ENCODE results near the gene RELN.

Gene RELN

DNA sequence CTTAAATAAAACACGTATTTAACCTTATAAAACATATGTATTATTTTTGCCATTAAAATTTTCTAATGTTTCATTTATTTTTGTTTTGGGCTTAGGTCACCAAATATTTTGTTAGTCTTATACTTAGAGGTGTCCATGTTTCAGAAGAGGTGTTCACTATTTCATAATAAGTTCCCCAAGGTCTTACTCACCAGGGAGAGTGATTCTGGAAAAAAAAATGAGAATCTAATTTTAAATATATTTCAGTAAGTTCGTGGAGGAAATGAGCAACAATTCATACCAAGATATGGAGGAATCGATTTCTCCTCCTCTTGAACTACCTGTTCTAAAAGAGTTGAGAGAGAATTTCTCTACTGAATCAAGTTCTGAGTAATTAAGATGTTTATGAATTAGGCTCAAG is 271.9 kb downstream of the RELN start:
- DNase-seq (ENCODE audit: low read depth), result no peak

DNA sequence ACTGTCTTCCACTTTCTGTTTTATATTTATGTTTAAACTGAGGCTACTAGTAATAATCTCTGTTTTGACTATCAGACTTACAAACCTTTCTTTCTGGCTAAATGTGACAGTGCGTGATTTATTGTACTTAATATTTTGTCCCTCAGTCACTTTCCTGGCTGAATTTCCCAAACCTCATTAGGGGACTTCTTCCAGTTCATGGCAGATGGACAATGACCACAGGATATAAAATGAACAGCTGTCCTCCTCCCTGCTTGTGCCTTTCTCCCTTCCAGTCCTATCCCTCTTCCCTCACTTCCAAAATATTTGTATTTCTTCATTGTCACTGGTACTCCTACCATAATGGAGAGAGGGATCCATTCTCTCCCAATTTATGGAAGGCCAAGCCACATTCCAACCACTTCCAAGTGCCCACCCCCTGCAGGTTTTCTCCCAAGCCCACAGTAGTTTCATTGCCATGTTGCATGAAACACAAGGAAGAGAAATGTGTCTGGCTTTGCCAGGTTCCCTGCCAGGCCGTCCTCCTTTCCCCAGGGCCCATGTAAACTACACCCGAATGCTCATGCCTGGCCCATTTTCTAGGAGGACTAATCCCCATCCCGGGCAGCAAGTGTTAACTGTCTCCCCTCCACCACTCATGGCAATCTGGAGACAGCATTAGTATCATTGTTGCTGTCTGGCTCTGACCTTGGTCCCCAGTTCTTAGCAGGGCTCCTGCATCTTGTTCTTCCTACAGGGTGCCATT is 273.9 kb downstream of the RELN start:
- no peak for DNase-seq (ENCODE audit: low read depth)

DNA sequence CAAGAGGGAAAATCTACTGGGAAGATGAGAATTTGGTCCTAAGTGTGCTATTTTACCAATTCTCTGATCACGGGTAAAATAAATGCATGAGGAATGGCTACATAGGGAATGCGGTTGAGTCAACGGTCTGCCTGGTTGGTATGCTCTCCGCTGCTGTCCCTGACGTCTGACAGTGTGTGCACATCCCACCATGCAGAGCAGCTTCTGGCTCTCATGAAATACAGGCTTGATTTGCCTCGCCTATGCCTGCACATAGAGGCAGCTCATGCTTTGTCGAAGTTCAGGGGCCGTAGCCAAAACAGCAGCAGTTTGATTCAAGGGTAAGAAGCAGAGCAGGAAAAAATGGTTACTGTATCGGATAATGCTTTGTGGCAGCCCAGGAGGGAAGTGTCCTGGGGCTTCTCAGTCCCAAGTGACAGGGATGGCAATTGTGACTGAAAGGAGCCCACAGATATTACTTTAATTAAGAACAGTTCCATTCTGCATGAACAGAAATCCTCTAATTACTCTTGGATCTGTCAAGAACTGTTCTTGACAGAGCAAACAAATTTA is 275.0 kb downstream of the RELN start:
- DNase-seq (ENCODE audit: low read depth), result no peak

DNA sequence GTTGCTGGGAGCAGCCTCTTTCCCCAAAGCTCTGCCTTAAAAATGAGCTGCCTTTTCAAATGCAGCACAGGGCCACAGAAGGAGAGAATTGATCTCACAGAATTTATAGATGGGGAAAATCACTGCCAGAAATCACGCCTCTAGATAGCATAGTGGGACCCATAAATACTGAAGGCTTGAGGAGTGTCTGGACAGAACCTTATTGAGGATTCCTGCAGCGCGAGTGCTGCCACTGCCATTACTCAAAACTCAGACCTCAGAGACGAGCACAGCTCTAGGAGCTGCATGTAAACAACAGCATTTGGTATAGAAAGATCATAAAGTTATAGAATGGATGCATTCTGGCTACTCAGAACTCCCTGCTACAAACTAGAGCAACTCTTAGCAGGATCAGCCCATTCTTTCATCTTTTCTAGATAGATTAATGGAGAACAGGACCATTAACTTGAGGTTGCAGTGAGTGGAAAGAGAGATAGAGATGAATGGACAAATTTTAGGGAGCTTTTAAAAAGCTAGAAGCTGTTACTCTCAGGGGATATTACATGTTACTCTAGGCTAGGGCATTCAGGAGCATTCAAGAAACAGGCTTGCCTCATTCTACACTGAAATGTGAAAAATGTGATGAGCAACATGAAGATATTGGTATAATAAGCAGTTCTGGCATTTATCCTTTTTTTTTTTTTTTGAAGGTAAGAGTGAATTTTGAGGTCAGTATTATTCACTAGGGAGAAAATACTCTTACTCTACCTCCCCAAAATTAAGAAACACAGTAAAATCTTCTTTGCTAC is 276.3 kb downstream of the RELN start:
- DNase-seq (ENCODE audit: low read depth), result no peak

DNA sequence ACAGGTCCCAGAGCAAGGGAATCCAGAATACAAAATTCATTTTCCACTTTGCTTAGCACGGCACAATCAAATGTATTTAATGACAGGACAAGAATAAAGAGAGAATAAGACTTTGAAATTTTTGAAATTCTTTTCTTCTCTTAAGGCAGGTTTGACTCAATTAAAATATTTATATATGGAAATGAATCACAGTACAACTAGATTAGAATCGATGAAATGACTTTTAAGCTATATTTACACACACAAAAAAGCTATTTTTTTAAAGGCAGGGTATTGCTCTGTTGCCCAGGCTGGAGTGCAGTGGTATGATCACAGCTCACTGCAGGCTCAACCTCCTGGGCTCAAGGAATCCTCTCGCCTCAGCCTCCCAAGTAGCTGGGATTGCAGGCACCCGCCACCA is 278.0 kb downstream of the RELN start:
- DNase-seq (ENCODE audit: low read depth), result no peak

DNA sequence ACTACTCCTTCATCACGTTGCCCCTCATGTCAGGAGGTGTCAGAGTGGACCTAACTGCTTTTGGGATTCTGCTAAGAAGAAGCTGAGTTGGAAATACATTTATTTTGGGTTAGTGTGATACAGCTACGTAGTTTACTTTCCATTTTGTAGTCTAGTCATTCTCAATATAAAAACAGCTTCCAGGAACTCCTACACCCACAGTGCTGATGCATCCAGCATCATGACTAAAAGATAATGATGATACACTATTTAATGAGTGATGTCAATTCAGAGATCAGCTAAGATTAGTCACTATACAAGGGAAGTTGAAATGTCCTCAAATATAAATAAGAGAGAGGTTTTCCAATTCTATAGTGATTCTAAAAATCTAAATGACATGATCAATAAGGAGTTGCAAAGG is 279.2 kb downstream of the RELN start:
- no peak for DNase-seq (ENCODE audit: low read depth)

DNA sequence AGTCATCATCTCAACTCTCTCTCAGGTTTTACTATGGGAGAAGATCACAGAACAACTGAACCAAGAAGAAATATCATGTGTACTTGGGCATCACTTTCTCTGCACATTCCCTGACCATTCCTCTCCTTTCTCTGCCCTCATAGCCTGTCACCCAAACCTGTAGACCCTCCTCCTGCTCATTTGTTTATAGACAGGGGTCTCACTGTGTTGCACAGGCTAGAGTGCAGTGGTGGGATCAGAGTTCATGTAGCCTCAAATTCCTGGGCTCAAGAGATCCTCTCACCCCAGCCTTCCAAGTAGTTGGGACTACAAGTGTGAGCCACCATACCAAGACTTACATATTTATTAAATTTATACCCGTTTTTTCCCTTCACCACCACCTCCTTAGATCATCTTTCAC is 282.7 kb downstream of the RELN start:
- DNase-seq (ENCODE audit: low read depth), result no peak

DNA sequence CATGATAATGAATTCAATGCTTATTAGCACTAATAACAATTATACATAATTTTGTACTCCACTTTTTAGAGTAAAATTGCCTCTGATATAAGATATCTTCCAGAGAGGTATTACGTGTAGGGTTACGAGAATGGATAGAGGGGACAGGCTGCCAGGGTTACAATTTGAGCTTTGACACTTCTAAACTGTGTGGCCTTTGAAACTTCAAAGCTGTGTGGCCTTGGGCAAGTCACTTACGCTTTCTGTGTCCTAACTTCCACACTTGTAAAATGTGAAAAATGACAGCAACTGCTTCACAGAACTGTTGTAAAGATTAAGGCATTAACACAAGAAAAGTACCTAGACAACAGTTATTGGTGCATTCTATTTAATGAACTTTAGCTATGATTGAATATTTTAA is 283.9 kb downstream of the RELN start:
- no peak for DNase-seq (ENCODE audit: low read depth)

DNA sequence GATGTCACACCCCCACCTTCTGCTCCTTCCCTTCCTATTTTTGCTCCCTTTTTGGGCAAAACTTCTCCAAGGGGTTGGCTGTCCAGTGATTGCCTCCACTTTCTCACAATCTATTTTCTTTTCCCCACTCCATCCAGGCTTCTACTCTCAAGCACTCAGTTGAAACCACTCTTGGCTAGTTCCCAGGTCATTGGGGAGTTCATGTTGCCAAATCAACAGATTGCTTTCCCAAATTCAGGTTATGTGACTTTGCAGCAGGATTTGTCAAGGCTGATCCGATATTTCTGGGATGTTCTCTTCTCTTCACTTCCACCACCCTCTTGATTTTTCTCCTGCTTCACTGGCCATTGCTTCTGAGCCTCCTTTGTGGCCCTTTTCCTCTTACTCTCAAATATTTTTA is 284.8 kb downstream of the RELN start:
- no peak for DNase-seq (ENCODE audit: low read depth)

DNA sequence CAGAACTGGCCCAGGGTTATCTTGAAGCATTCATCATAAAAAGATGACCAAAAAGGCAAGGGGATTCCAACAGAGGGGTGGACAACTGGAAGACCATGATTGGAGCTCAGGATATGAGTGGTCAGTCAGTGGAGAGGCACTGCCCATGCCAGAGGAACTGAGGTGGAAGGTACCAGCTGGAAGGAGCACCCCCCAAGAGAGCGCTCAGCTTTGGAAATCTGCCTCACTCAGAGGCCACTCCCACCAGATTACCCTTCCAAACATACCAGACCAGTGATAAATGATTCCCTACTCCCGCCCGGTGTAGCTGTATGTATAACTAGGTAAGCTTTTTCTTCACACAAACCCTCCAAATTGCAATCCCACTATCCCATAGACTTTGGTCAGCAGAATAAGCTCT is 286.5 kb downstream of the RELN start:
- DNase-seq (ENCODE audit: low read depth), result no peak

DNA sequence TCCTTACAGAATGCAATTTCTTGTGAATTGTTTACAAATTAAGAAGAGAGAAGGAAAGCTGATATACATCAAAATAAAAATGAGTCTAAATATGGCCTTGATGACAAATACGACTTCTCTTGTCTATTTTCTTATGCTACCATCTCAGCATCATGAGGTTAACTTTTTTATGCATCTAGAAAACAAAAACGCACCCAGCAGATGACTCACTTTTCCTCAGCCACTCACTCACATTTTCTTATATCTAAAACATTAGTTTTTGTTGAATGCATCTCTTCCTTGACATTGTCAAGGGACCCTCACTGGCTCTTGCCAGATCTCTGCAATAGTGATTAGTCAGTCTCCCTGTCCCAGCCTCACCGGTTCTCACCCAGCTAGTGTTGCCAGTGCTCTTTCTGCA is 287.0 kb downstream of the RELN start:
- DNase-seq (ENCODE audit: low read depth), result no peak

DNA sequence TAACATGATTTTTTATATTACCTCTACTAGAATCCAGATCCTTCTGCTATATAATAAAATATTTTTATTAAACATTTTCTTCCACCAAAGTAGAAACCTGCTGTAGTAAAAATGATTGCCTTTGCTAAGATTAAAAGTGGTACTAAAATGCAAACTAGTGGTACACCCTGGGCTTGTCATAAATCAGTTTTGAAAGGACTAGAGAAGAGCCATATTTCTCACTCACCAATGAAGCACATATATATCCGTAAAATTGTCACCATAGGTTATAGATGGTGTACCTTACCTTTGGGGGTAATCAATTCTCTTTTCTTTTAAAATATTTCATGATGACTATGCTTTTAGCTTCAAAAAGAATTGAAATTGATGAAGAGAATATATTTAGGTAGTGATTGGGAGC is 290.4 kb downstream of the RELN start:
- no peak for DNase-seq (ENCODE audit: low read depth)

DNA sequence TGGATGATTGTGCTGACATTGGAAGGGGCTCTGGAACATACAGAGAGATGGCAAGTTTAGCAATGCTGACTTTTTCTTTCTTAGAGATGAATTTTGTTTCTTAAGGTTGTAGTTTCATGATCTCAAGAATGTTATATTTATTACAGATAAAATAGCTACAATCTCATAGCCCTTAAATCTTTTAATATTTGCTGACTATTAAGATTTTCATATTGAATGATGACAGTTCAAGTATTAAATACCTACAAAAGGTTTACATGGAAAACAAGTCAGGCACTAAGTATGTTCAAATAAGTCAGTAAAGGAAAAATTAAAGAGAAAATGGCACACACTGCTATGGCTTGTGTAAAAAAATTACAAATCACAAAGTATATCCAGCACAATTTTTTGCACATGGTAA is 291.4 kb downstream of the RELN start:
- no peak for DNase-seq (ENCODE audit: low read depth)

DNA sequence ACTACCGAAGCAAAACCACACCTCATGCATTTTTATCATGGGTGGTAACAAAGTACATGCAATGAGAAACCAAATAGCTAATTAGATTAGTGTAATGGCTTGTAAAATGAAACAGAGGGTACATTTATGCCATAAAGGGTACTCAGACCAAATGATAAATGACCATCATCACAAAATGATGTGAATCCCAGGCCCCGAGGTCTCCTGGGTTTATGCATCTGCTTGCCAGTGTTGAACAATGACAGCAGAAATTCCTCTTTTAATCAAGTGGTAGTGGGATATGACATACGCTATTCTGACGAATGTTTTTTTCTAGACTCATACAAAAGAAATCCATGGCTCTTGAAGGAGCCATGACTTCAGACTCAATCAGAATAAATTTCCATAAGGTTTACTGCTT is 293.9 kb downstream of the RELN start:
- DNase-seq (ENCODE audit: low read depth), result no peak

DNA sequence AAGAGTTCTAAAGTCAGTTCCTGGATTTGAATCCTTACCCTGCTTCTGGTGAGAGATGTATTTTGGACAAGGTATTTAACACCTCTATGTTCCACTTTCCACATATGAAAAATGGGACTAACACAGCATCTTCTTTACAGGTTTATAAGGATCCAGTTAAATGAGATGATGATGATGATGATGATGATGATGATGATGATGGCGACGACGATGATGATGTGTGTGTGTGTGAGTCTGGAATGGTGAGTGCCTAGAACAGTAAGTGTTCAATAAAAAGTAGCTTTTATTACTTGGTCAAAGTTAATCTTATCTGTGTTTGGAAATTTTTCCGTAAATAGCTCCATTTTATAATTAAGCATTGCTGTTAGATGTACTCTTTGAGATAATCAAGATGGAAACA is 295.2 kb downstream of the RELN start:
- DNase-seq (ENCODE audit: low read depth), result no peak

DNA sequence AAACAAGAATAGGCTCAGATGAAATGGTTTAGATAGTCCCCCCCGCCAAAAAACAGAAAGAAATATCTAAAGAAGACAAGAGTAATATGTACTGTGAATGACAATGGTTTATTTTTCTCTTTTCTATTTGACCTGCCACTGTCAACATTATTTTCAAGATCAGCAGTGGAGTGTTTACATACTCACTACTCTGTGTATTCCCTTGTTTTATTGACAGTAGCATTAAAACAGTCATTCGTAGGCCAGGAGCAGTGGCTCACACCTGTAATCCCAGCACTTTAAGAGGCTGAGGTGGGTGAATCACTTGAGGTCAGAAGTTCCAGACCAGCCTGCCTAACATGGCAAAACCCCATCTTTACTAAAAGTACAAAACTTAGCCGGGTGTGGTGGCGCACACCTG is 298.2 kb downstream of the RELN start:
- no peak for DNase-seq (ENCODE audit: low read depth)

DNA sequence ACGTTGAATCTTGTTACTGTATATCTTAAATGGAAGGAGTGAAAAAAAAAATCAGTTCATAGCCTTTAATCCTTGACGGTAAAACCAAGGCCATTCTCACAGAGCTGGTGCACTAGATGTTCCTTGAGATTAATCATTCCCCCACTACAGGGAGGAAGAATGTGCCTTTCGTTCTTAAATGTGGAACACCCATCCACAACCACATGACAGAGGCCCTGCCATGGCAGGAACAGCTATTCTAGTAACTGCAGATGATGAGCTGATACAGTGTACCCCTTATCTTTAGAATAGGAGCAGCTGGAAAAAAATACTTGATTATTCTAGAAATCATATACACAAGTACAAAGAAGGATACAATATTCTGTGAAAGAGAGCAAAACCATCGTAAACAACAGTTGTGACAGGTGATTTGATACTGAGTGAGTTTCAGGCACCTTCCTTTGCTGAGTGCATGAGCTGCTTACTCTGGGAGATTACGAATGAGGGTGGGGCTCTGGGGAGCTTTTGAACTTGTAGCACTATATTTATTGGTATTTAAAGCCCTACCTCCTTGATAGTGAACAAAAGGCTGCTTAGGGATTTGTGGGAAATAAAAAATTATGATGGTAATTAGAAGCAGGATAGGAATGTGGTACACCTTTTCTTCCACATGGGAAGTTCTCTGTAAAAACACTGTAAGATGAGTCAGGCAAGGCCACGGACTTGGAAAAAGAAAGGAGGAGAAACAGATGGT is 299.1 kb downstream of the RELN start:
- DNase-seq (ENCODE audit: low read depth), result no peak

DNA sequence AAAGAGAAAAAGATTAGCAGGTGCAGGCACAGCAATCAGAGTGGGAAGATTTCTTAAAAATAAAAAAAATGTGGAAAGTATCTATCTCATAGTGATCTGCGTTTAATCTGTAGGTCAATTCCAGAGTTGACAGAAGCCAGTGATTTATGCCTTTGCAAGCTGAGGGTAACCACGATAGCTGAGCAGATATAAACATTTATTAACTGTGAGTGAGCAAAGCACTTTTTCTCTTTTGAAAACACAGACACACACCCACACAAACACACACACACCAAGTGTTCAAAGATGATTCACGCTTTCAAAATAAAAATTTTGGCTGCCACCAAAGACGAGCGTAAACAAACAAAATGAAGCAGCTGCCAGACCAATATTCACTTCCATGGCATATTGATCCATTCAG is 300.2 kb downstream of the RELN start:
- DNase-seq (ENCODE audit: low read depth), result no peak

DNA sequence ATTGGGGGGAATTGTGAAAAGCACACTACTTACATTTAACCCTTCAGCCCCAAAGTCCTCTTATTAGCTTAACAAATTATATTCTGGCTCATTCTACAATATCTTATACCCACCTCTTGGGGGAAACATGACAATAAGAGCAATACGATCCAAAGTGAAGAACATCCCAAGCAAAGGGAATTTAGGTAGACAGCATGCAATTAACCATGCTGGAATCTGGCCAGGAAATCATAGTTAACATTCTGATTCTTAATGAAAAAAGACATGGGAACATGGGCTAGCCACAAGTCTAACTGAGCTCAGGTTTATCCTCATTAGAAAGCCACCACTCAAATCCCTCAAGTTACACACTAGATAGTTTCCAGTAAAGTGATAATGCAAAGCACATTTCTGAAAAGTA is 301.5 kb downstream of the RELN start:
- no peak for DNase-seq (ENCODE audit: low read depth)

DNA sequence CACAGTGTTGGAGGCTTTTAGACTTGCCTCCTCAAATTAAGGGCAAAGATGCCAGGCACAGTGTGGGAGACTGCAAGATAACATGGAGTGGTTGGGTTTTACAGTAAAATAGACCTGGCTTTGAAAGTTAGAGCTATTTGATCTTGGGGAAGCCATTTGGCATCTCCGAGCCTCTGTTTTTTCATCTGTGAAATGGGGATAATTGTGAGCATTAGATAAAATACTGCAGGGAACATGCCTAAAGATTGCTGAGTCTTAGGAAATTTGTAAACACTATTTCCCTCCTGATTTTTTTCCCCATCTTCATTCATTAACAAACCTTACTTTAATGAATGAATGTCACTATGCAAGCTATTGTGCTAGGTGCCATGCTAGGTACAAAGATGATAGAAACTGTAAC is 302.2 kb downstream of the RELN start:
- DNase-seq (ENCODE audit: low read depth), result no peak

DNA sequence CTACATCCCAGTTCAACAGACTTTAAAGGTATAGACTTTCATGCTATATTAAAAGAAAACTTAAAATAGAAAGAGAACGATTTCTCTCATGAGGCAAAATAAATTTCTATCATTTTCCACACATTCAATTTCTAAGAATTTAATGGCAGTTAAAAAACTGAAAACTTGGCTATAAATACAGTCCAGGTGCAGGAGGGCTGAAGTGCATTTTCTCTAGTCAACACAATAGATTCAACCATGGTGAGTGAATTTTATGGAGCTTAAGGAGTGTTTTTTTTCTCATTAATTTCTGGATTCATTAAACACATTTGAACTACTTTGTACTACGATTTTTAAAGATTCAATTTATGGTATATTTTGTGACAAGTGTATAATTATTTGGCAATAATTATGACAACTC is 302.7 kb downstream of the RELN start:
- no peak for DNase-seq (ENCODE audit: low read depth)

DNA sequence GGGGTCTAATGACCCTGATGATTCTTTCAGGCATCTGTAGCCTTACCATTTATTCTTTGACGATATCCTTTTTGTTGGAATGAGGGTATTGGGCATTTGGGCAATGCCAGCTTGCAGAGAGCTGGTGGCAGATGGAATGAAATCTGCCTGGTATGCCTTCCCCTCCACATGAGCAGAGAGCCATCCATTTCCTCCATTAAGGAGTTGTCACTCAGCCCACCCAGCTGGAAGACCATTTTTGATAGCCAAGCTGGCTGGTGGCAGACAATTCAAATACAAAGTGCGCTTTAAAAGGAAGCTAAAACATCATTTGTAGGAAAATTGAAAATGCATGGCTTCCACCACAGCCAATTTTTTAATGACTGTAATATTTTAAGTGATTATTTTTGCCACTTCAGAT is 303.4 kb downstream of the RELN start:
- DNase-seq (ENCODE audit: low read depth), result no peak

DNA sequence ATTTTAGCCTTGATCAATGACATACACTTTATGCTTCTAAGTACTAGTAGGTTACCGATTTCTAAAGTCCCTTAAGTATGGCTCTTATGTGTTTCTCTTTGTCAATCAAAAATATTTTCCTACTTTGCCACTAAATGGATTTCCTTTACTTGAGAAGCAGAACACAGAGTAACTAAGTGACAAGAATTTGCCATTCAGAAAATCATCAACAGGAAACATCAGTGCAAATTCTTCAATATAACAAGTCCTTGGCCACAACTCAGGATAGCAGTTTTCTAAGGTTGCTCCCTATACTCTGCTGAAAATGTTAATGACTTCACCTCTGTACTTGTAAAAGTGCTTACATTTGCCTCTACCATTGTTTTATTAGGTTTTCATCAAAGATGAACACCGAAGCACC is 303.8 kb downstream of the RELN start:
- DNase-seq (ENCODE audit: low read depth), result no peak

Measured in GM04504 (cell line).